ENCODE measurements around the gene TRIM62.
A peak's percentile ranks its signal among the peaks of the same experiment; 100 is the strongest.

TRIM62 gene

GRCh38 chr1:33167650-33168447 is 14.0 kb downstream of the TRIM62 start:
- in situ Hi-C loops (cut with HindIII; ENCODE audit: low pct_ligation_motif_present, low sequenced_read_pairs), result no loop called here
- TF ChIP-seq, protein P1, sequence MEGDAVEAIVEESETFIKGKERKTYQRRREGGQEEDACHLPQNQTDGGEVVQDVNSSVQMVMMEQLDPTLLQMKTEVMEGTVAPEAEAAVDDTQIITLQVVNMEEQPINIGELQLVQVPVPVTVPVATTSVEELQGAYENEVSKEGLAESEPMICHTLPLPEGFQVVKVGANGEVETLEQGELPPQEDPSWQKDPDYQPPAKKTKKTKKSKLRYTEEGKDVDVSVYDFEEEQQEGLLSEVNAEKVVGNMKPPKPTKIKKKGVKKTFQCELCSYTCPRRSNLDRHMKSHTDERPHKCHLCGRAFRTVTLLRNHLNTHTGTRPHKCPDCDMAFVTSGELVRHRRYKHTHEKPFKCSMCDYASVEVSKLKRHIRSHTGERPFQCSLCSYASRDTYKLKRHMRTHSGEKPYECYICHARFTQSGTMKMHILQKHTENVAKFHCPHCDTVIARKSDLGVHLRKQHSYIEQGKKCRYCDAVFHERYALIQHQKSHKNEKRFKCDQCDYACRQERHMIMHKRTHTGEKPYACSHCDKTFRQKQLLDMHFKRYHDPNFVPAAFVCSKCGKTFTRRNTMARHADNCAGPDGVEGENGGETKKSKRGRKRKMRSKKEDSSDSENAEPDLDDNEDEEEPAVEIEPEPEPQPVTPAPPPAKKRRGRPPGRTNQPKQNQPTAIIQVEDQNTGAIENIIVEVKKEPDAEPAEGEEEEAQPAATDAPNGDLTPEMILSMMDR (IDR thresholded peaks at IDR 0.05; ENCODE audit: low read depth, low read length, missing control alignments), result no peak

GRCh38 chr1:33165809-33166208 is 16.0 kb downstream of the TRIM62 start:
- Histone ChIP-seq H3K36me3 (replicated peaks) (peaks cover 27% of the 10 kb centered on the region), H3K4me3 (ENCODE audit: low read depth, low read length) (no peak overlapping the region), H3K27me3 (replicated peaks) (no peaks in the 10 kb centered on the region), H3K27ac (peak overlapping the region; percentile 11)
- in situ Hi-C loops (cut with HindIII; ENCODE audit: low pct_ligation_motif_present, low sequenced_read_pairs), result no loop called here
- TF ChIP-seq, protein P1 (IDR thresholded peaks at IDR 0.05; ENCODE audit: low read depth, low read length, missing control alignments), result no peak
- DNase-seq, result no peak

More at GRCh38 chr1:33167650-33168447, 14.0 kb downstream of the TRIM62 start:
- DNase-seq, result no peak
- H3K27me3 ChIP-seq (replicated peaks), result no peaks in the 10 kb centered on the region
- H3K4me3 ChIP-seq (ENCODE audit: low read depth, low read length), result no peak overlapping the region
- H3K36me3 ChIP-seq (replicated peaks), result peaks cover 20% of the 10 kb centered on the region
- peak overlapping the region; percentile 49 for H3K27ac ChIP-seq

DNA sequence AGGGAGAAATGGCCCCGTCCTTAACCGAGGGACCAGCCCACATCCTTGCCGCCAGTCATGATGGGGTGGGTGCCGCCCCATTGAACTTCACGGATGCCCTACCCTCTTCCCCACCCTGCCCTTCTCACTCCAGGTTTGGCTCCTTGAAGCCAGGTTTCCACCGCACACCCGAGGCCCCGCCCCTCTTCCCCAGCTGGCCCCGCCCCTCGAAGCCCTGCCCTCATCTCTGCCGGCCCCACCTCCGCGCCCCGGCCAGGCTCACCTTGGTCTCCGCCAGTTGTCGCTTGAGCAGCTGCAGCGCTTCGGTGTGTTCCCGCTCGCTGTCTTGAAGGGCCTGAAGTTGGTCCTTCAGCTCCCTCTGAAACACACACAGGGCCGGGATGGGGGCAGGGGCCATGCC is 16.6 kb downstream of the TRIM62 start:
- no peak overlapping the region for H3K4me3 ChIP-seq (ENCODE audit: low read depth, low read length)
- no peak for DNase-seq
- H3K27ac ChIP-seq, result no peak overlapping the region
- TF ChIP-seq, protein P1 (IDR thresholded peaks at IDR 0.05; ENCODE audit: low read depth, low read length, missing control alignments), result no peak
- H3K36me3 ChIP-seq (replicated peaks), result peaks cover 27% of the 10 kb centered on the region
- in situ Hi-C loops (cut with HindIII; ENCODE audit: low pct_ligation_motif_present, low sequenced_read_pairs), result no loop called here
- no peaks in the 10 kb centered on the region for H3K27me3 ChIP-seq (replicated peaks)

GRCh38 chr1:33163621-33164519 is 18.0 kb downstream of the TRIM62 start:
- in situ Hi-C loops (cut with HindIII; ENCODE audit: low pct_ligation_motif_present, low sequenced_read_pairs), result no loop called here
- Histone ChIP-seq H3K27ac (peak overlapping the region; percentile 81), H3K4me3 (ENCODE audit: low read depth, low read length) (no peak overlapping the region), H3K36me3 (replicated peaks) (peaks cover 36% of the 10 kb centered on the region), H3K27me3 (replicated peaks) (no peaks in the 10 kb centered on the region)
- DNase-seq, result peak; percentile 94
- TF ChIP-seq, protein P1 (IDR thresholded peaks at IDR 0.05; ENCODE audit: low read depth, low read length, missing control alignments), result no peak

- Histone ChIP-seq H3K36me3 (replicated peaks) (peaks cover 41% of the 10 kb centered on the region), H3K27ac (peak overlapping the region; percentile 81), H3K4me3 (ENCODE audit: low read depth, low read length) (no peak overlapping the region), H3K27me3 (replicated peaks) (no peaks in the 10 kb centered on the region)
- TF ChIP-seq, protein P1 (IDR thresholded peaks at IDR 0.05; ENCODE audit: low read depth, low read length, missing control alignments), result no peak
- in situ Hi-C loops (cut with HindIII; ENCODE audit: low pct_ligation_motif_present, low sequenced_read_pairs), result no loop called here
- no peak for DNase-seq
Measured at GRCh38 chr1:33162141-33162540, 19.7 kb downstream of the TRIM62 start.
